Metanephros (tissue), 1 donor: Measurements from ENCODE around the gene DBX1. TPM values are rescaled to one million over a fixed set of nuclear protein-coding genes. Genes with fewer than 3 reads are reported as not detected.

Experiments used
- total RNA-seq: library from RNA; depleted of rRNA; stranded (reverse); fragments of >200 nt; gene quantifications from one replicate; pipeline ENCODE4 v1.2.3, GENCODE V29; 2014

Gene DBX1, protein sequence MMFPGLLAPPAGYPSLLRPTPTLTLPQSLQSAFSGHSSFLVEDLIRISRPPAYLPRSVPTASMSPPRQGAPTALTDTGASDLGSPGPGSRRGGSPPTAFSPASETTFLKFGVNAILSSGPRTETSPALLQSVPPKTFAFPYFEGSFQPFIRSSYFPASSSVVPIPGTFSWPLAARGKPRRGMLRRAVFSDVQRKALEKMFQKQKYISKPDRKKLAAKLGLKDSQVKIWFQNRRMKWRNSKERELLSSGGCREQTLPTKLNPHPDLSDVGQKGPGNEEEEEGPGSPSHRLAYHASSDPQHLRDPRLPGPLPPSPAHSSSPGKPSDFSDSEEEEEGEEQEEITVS
- total RNA-seq: not detected

DNA sequence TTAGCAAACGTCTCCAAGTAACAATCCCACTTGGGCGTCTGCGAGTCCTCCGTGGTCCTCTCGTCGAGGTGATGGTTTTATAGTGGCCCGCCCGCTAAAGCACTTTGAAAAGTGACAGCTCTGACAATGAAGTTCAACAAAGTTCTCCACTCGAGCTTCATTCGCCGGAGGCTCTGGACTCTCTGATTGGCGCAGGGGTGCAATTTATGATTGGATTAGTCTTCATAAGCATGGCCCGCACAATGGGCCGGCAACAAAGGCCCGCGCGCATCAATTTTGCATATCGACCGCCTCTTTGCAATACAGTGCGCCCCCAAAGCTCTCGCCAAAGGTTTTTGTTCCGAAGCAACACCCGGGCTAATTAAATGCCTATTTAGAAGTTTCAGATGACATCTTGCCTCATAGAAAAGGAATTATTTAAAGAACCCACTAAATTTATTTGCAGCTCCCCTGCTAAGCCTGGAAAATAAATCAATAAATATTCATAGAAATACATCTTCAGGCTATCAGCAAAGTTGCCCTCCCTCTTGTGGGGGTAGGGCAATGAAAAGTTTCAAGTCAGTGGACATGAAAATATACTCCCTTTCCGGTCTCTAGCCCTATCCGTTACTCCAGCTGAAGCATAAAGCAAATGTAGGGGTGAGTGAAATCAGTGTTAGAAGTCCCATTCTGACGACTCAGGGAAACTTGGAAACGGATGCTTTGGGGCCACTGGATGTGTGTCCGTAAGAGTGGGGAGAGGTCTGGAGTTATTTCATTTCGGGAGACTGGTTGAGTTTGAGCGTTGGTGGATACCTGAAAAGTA lies at the start of gene DBX1:
DBX1 (minus strand) TSS at position 51 of the 805 bp plus-strand sequence. CDS start 151 bp downstream, outside the sequence.

Other genes with a start within 250 kb of the DBX1 start
- gene HTATIP2, start 203.2 kb upstream of the DBX1 start, total RNA-seq: 2.1 TPM
- 24.0 TPM for gene PRMT3, start 227.2 kb upstream of the DBX1 start, total RNA-seq